Glomerular visceral epithelial cell (primary cell): Measurements from ENCODE around the gene PRPF40B.

Experiments used
- DNase-seq: peaks from one replicate; pipeline ENCODE4 v3.0.0-alpha.2; 2016; ENCODE audit errors: extremely low spot score

Gene PRPF40B

GRCh38 chr12:49635656-49636055 is 12.3 kb downstream of the PRPF40B start:
- no peak for DNase-seq

- no peak for DNase-seq
Observed at GRCh38 chr12:49636574-49636973, 13.2 kb downstream of the PRPF40B start.

- peak; percentile 51 for DNase-seq
Observed at GRCh38 chr12:49636979-49637755, 13.8 kb downstream of the PRPF40B start.

- DNase-seq = no peak
Observed at GRCh38 chr12:49641748-49642369, 18.5 kb downstream of the PRPF40B start.

- no peak for DNase-seq
Observed at GRCh38 chr12:49642370-49642802, 19.0 kb downstream of the PRPF40B start.

- no peak for DNase-seq
Observed at GRCh38 chr12:49643135-49643534, 19.8 kb downstream of the PRPF40B start.

- no peak for DNase-seq
Observed at GRCh38 chr12:49643961-49644619, 20.7 kb downstream of the PRPF40B start.

- peak; percentile 71 for DNase-seq
Observed at GRCh38 chr12:49644620-49644994, 21.2 kb downstream of the PRPF40B start.

GRCh38 chr12:49645146-49646039 is 22.0 kb downstream of the PRPF40B start:
- no peak for DNase-seq

- DNase-seq = no peak
Observed at GRCh38 chr12:49646331-49646830, 23.0 kb downstream of the PRPF40B start.

- no peak for DNase-seq
Observed at GRCh38 chr12:49646871-49647654, 23.7 kb downstream of the PRPF40B start.

GRCh38 chr12:49647827-49648711 is 24.7 kb downstream of the PRPF40B start:
- no peak for DNase-seq

GRCh38 chr12:49648712-49649003 is 25.3 kb downstream of the PRPF40B start:
- DNase-seq = no peak

- DNase-seq = no peak
Observed at GRCh38 chr12:49649445-49649844, 26.1 kb downstream of the PRPF40B start.

- DNase-seq = no peak
Observed at GRCh38 chr12:49649892-49650291, 26.5 kb downstream of the PRPF40B start.

GRCh38 chr12:49651855-49652254 is 28.5 kb downstream of the PRPF40B start:
- DNase-seq = no peak

- no peak for DNase-seq
Observed at GRCh38 chr12:49652921-49653520, 29.7 kb downstream of the PRPF40B start.

- DNase-seq = no peak
Observed at GRCh38 chr12:49654715-49655114, 31.4 kb downstream of the PRPF40B start.

GRCh38 chr12:49655595-49656236 is 32.4 kb downstream of the PRPF40B start:
- DNase-seq = no peak
